ENCODE data around the gene NOS1AP.

NOS1AP gene

GRCh38 chr1:162144268-162144667 lies 74.8 kb downstream of the NOS1AP start:
- no peak for DNase-seq
- H3K27me3 Mint-ChIP-seq, result peaks cover 20 to 31% of the 10 kb centered on the region in 2 donors
- ATAC-seq (replicated peaks), result no peak
- no peak overlapping the region for H3K4me3 Mint-ChIP-seq
- no peak overlapping the region for H3K27ac Mint-ChIP-seq
- H3K36me3 Mint-ChIP-seq, result no peaks in the 10 kb centered on the region
- no peaks in the 10 kb centered on the region for H3K9me3 Mint-ChIP-seq
- H3K4me1 Mint-ChIP-seq, result no peaks in the 10 kb centered on the region

- no peaks in the 10 kb centered on the region for H3K9me3 Mint-ChIP-seq
- no peaks in the 10 kb centered on the region for H3K36me3 Mint-ChIP-seq
- no peak for DNase-seq
- no peaks in the 10 kb centered on the region for H3K4me1 Mint-ChIP-seq
- peaks cover 17 to 31% of the 10 kb centered on the region in 2 donors for H3K27me3 Mint-ChIP-seq
- H3K4me3 Mint-ChIP-seq, result no peak overlapping the region
- no peak for ATAC-seq (replicated peaks)
- H3K27ac Mint-ChIP-seq, result no peak overlapping the region
Observed at GRCh38 chr1:162144853-162145252, 75.4 kb downstream of the NOS1AP start.

GRCh38 chr1:162145280-162145965 lies 75.9 kb downstream of the NOS1AP start:
- Mint-ChIP-seq H3K9me3 (no peaks in the 10 kb centered on the region), H3K36me3 (no peaks in the 10 kb centered on the region), H3K27me3 (peaks cover 17 to 31% of the 10 kb centered on the region in 2 donors), H3K4me1 (no peaks in the 10 kb centered on the region), H3K4me3 (no peak overlapping the region), H3K27ac (no peak overlapping the region)
- ATAC-seq (replicated peaks) (no peak), DNase-seq (no peak)

- peaks cover 17 to 31% of the 10 kb centered on the region in 2 donors for H3K27me3 Mint-ChIP-seq
- no peak overlapping the region for H3K27ac Mint-ChIP-seq
- no peaks in the 10 kb centered on the region for H3K36me3 Mint-ChIP-seq
- ATAC-seq (replicated peaks) (no peak), DNase-seq (no peak)
- no peak overlapping the region for H3K4me3 Mint-ChIP-seq
- H3K9me3 Mint-ChIP-seq, result no peaks in the 10 kb centered on the region
- no peaks in the 10 kb centered on the region for H3K4me1 Mint-ChIP-seq
Observed at GRCh38 chr1:162145966-162146696, 76.6 kb downstream of the NOS1AP start.

GRCh38 chr1:162147760-162148159 lies 78.3 kb downstream of the NOS1AP start:
- peaks cover 17 to 22% of the 10 kb centered on the region in 2 donors for H3K27me3 Mint-ChIP-seq
- ATAC-seq (replicated peaks), result no peak
- no peaks in the 10 kb centered on the region for H3K9me3 Mint-ChIP-seq
- H3K4me3 Mint-ChIP-seq, result no peak overlapping the region
- no peaks in the 10 kb centered on the region for H3K36me3 Mint-ChIP-seq
- no peak overlapping the region for H3K27ac Mint-ChIP-seq
- DNase-seq, result no peak
- peaks cover 0 to 10% of the 10 kb centered on the region in 2 donors for H3K4me1 Mint-ChIP-seq

- DNase-seq, result no peak
- no peaks in the 10 kb centered on the region for H3K36me3 Mint-ChIP-seq
- no peak overlapping the region for H3K4me3 Mint-ChIP-seq
- H3K9me3 Mint-ChIP-seq, result no peaks in the 10 kb centered on the region
- H3K27ac Mint-ChIP-seq, result no peak overlapping the region
- peaks cover 13 to 21% of the 10 kb centered on the region in 2 donors for H3K27me3 Mint-ChIP-seq
- no peak for ATAC-seq (replicated peaks)
- peaks cover 0 to 11% of the 10 kb centered on the region in 2 donors for H3K4me1 Mint-ChIP-seq
Observed at GRCh38 chr1:162150112-162150511, 80.6 kb downstream of the NOS1AP start.

- H3K36me3 Mint-ChIP-seq, result no peaks in the 10 kb centered on the region
Observed at GRCh38 chr1:162151900-162152829, 82.7 kb downstream of the NOS1AP start.

GRCh38 chr1:162153374-162153773 lies 83.9 kb downstream of the NOS1AP start:
- Mint-ChIP-seq H3K4me1 (peaks cover 0 to 11% of the 10 kb centered on the region in 2 donors), H3K27me3 (peaks cover 10 to 17% of the 10 kb centered on the region in 2 donors), H3K27ac (no peak overlapping the region), H3K36me3 (no peaks in the 10 kb centered on the region), H3K9me3 (no peaks in the 10 kb centered on the region), H3K4me3 (no peak overlapping the region)
- DNase-seq (no peak), ATAC-seq (replicated peaks) (no peak)

More at GRCh38 chr1:162151900-162152829, 82.7 kb downstream of the NOS1AP start:
- H3K27ac Mint-ChIP-seq, result no peak overlapping the region
- no peak overlapping the region for H3K4me3 Mint-ChIP-seq
- peaks cover 0 to 11% of the 10 kb centered on the region in 2 donors for H3K4me1 Mint-ChIP-seq
- DNase-seq (peak; percentile 49), ATAC-seq (replicated peaks) (peak; percentile 96 to 97)
- H3K9me3 Mint-ChIP-seq, result no peaks in the 10 kb centered on the region
- peaks cover 13 to 21% of the 10 kb centered on the region in 2 donors for H3K27me3 Mint-ChIP-seq

GRCh38 chr1:162157469-162157868 lies 88.0 kb downstream of the NOS1AP start:
- DNase-seq, result no peak
- Mint-ChIP-seq H3K4me1 (peaks cover 0 to 4% of the 10 kb centered on the region in 2 donors), H3K27ac (no peak overlapping the region), H3K36me3 (no peaks in the 10 kb centered on the region), H3K27me3 (peaks cover 3 to 18% of the 10 kb centered on the region in 2 donors), H3K4me3 (no peak overlapping the region), H3K9me3 (no peaks in the 10 kb centered on the region)
- no peak for ATAC-seq (replicated peaks)

GRCh38 chr1:162158624-162159271 lies 89.3 kb downstream of the NOS1AP start:
- no peak overlapping the region for H3K27ac Mint-ChIP-seq
- no peak overlapping the region for H3K4me3 Mint-ChIP-seq
- no peaks in the 10 kb centered on the region for H3K4me1 Mint-ChIP-seq
- no peak for DNase-seq
- no peaks in the 10 kb centered on the region for H3K36me3 Mint-ChIP-seq
- ATAC-seq (replicated peaks), result no peak
- H3K9me3 Mint-ChIP-seq, result no peaks in the 10 kb centered on the region
- H3K27me3 Mint-ChIP-seq, result peaks cover 8 to 24% of the 10 kb centered on the region in 2 donors

GRCh38 chr1:162159515-162159914 lies 90.0 kb downstream of the NOS1AP start:
- Mint-ChIP-seq H3K4me3 (no peak overlapping the region), H3K9me3 (no peaks in the 10 kb centered on the region), H3K36me3 (no peaks in the 10 kb centered on the region), H3K27me3 (peaks cover 10 to 25% of the 10 kb centered on the region in 2 donors), H3K4me1 (no peaks in the 10 kb centered on the region), H3K27ac (no peak overlapping the region)
- ATAC-seq (replicated peaks), result no peak
- DNase-seq, result no peak

GRCh38 chr1:162161916-162162550 lies 92.5 kb downstream of the NOS1AP start:
- no peak overlapping the region for H3K4me3 Mint-ChIP-seq
- no peaks in the 10 kb centered on the region for H3K4me1 Mint-ChIP-seq
- ATAC-seq (replicated peaks) (no peak), DNase-seq (no peak)
- H3K9me3 Mint-ChIP-seq, result no peaks in the 10 kb centered on the region
- no peak overlapping the region for H3K27ac Mint-ChIP-seq
- H3K27me3 Mint-ChIP-seq, result peaks cover 21 to 37% of the 10 kb centered on the region in 2 donors
- H3K36me3 Mint-ChIP-seq, result no peaks in the 10 kb centered on the region

GRCh38 chr1:162165528-162165927 lies 96.0 kb downstream of the NOS1AP start:
- Mint-ChIP-seq H3K4me1 (no peaks in the 10 kb centered on the region), H3K4me3 (no peak overlapping the region), H3K9me3 (no peaks in the 10 kb centered on the region), H3K36me3 (no peaks in the 10 kb centered on the region), H3K27me3 (peaks cover 31 to 37% of the 10 kb centered on the region in 2 donors), H3K27ac (no peak overlapping the region)
- DNase-seq (no peak), ATAC-seq (replicated peaks) (no peak)
